ENCODE measurements around the gene LAMB1.

Gene LAMB1

DNA sequence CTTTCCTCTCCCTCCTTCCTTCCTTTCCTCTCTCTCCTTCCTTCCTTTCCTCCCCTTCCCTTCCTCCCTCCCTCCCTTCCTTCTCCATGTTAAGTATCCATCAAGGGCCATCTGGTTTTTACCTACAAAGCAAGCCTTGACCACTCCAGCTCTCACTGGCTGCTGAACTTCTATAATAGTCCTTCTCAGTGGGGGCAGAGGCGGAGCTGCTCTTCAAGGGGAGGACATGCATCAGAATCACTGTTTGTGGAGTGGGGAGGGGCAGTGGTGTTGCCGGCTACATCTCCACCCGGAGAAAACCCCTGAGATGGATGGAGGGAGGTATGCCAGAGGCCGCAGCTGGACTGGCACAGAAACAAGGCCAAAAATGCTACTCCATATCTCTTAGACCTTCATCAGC lies 25.9 kb downstream of the LAMB1 start:
- no peak for DNase-seq
- H3K4me1 ChIP-seq (ENCODE audit: low read length) = no peaks in the 10 kb centered on the region
- no peak overlapping the region for H2AFZ ChIP-seq (ENCODE audit: low read length)
- no peak for TF ChIP-seq EZH2phosphoT487 (IDR thresholded peaks at IDR 0.05; ENCODE audit: low read length)
- TF ChIP-seq, protein P1, sequence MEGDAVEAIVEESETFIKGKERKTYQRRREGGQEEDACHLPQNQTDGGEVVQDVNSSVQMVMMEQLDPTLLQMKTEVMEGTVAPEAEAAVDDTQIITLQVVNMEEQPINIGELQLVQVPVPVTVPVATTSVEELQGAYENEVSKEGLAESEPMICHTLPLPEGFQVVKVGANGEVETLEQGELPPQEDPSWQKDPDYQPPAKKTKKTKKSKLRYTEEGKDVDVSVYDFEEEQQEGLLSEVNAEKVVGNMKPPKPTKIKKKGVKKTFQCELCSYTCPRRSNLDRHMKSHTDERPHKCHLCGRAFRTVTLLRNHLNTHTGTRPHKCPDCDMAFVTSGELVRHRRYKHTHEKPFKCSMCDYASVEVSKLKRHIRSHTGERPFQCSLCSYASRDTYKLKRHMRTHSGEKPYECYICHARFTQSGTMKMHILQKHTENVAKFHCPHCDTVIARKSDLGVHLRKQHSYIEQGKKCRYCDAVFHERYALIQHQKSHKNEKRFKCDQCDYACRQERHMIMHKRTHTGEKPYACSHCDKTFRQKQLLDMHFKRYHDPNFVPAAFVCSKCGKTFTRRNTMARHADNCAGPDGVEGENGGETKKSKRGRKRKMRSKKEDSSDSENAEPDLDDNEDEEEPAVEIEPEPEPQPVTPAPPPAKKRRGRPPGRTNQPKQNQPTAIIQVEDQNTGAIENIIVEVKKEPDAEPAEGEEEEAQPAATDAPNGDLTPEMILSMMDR (IDR thresholded peaks at IDR 0.05; ENCODE audit: low read length) = no peak
- no peak for TF ChIP-seq EZH2 (optimal IDR thresholded peaks at IDR 0.05; ENCODE audit: low read depth, low read length)
- H3K9ac ChIP-seq (ENCODE audit: low read length) = no peak overlapping the region
- H3K36me3 ChIP-seq (replicated peaks; ENCODE audit: insufficient read depth, low read length) = no peaks in the 10 kb centered on the region
- no peak overlapping the region for H3K4me3 ChIP-seq (ENCODE audit: low read length)
- no peaks in the 10 kb centered on the region for H3K9me3 ChIP-seq (replicated peaks; ENCODE audit: insufficient read depth, low read length)
- no peaks in the 10 kb centered on the region for H3K79me2 ChIP-seq (ENCODE audit: low read length)
- H3K9me2 ChIP-seq (replicated peaks; ENCODE audit: insufficient read depth, low read length) = no peaks in the 10 kb centered on the region
- H3K4me2 ChIP-seq (ENCODE audit: low read depth, low read length) = no peak overlapping the region
- H3K27me3 ChIP-seq (replicated peaks; ENCODE audit: insufficient read depth, low read length) = no peaks in the 10 kb centered on the region
- no peaks in the 10 kb centered on the region for H3F3A ChIP-seq (ENCODE audit: insufficient read depth, low read length)
- no peaks in the 10 kb centered on the region for H4K20me1 ChIP-seq (ENCODE audit: insufficient read depth, low read length)
- H3K27ac ChIP-seq (ENCODE audit: low read length) = no peak overlapping the region

DNA sequence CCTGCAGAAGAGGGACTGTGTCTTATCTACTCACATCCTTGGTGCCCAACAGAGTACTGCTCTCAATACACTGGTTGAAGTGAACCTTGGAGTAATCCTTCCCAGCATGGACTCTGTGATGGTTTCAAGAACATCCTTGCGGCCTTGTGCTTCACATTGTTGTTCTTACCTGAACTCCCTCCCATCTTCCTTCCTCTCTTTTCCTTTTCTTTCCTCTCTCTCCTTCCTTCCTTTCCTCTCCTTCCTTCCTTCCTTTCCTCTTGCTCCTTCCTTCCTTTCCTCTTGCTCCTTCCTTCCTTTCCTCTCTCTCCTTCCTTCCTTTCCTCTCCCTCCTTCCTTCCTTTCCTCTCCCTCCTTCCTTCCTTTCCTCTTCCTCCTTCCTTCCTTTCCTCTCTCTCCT lies 26.3 kb downstream of the LAMB1 start:
- TF ChIP-seq, protein P1 (IDR thresholded peaks at IDR 0.05; ENCODE audit: low read length) = no peak
- TF ChIP-seq EZH2phosphoT487 (IDR thresholded peaks at IDR 0.05; ENCODE audit: low read length) = no peak
- TF ChIP-seq EZH2 (optimal IDR thresholded peaks at IDR 0.05; ENCODE audit: low read depth, low read length) = no peak
- Histone ChIP-seq H4K20me1 (ENCODE audit: insufficient read depth, low read length) (no peaks in the 10 kb centered on the region), H3K79me2 (ENCODE audit: low read length) (no peaks in the 10 kb centered on the region), H3K9me2 (replicated peaks; ENCODE audit: insufficient read depth, low read length) (no peaks in the 10 kb centered on the region), H3K4me3 (ENCODE audit: low read length) (no peak overlapping the region), H2AFZ (ENCODE audit: low read length) (no peak overlapping the region), H3K4me2 (ENCODE audit: low read depth, low read length) (no peak overlapping the region), H3K9me3 (replicated peaks; ENCODE audit: insufficient read depth, low read length) (no peaks in the 10 kb centered on the region), H3K36me3 (replicated peaks; ENCODE audit: insufficient read depth, low read length) (no peaks in the 10 kb centered on the region), H3K27ac (ENCODE audit: low read length) (no peak overlapping the region), H3K9ac (ENCODE audit: low read length) (no peak overlapping the region), H3K4me1 (ENCODE audit: low read length) (no peaks in the 10 kb centered on the region), H3F3A (ENCODE audit: insufficient read depth, low read length) (no peaks in the 10 kb centered on the region), H3K27me3 (replicated peaks; ENCODE audit: insufficient read depth, low read length) (no peaks in the 10 kb centered on the region)
- DNase-seq = no peak

DNA sequence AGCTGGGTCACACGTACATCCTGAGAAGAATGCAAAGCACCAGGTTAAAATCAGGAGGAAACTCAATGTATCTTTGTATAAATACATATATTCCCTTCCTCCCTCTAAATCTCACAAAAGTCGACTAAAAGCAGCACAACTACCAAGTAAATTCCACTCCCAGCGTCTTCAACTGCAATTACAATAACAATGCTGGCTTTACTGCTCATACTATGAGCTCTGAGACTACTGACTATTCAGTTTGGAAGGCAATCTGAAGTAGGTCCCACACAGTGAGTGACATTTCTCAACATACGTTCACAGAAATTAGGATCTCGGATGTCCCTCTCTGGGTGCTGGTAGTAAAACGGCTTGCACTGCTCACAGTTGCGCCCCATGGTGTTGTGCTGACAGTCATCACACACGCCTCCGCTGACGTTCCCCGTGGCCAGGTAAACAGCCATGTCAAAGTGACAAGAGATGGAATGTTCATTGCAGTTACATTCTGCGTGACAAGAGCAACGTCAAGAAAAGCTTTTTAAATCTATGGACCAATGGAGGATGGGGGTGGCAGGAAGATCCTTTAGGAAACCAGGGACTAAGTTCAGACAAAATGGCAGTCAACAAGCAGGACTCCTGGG lies 27.5 kb downstream of the LAMB1 start:
- Histone ChIP-seq H3K9me3 (replicated peaks; ENCODE audit: insufficient read depth, low read length) (no peaks in the 10 kb centered on the region), H3K4me1 (ENCODE audit: low read length) (no peaks in the 10 kb centered on the region), H3K4me3 (ENCODE audit: low read length) (no peak overlapping the region), H3K9me2 (replicated peaks; ENCODE audit: insufficient read depth, low read length) (no peaks in the 10 kb centered on the region), H3K27me3 (replicated peaks; ENCODE audit: insufficient read depth, low read length) (no peaks in the 10 kb centered on the region), H2AFZ (ENCODE audit: low read length) (no peak overlapping the region), H3F3A (ENCODE audit: insufficient read depth, low read length) (no peaks in the 10 kb centered on the region), H3K79me2 (ENCODE audit: low read length) (no peaks in the 10 kb centered on the region), H4K20me1 (ENCODE audit: insufficient read depth, low read length) (no peaks in the 10 kb centered on the region), H3K36me3 (replicated peaks; ENCODE audit: insufficient read depth, low read length) (no peaks in the 10 kb centered on the region), H3K4me2 (ENCODE audit: low read depth, low read length) (no peak overlapping the region), H3K9ac (ENCODE audit: low read length) (no peak overlapping the region), H3K27ac (ENCODE audit: low read length) (no peak overlapping the region)
- TF ChIP-seq, protein P1 (IDR thresholded peaks at IDR 0.05; ENCODE audit: low read length) = no peak
- TF ChIP-seq EZH2 (optimal IDR thresholded peaks at IDR 0.05; ENCODE audit: low read depth, low read length) (no peak), EZH2phosphoT487 (IDR thresholded peaks at IDR 0.05; ENCODE audit: low read length) (no peak)
- DNase-seq = no peak

Measured in MM.1S (cell line).